Astrocyte (in vitro differentiated cells and primary cell): ENCODE data around the gene TMEM272. TPM values are rescaled to one million over a fixed set of nuclear protein-coding genes. Genes with fewer than 3 reads are reported as not detected.

Experiments
- DNase-seq: peaks from one replicate; pipeline ENCODE4 v3.0.0-alpha.2; 2010; ENCODE audit warnings: low read depth
- FAIRE-seq: peaks from 2 replicates; lab custom pipeline; 2011; peaks lifted over from hg19 to GRCh38; lab: Jason Lieb, UNC
- H2AFZ ChIP-seq: 2 replicates; pipeline ENCODE4 v1.6.0; 2012; ENCODE audit warnings: low read depth, low read length, inconsistent platforms
- H3K27ac ChIP-seq: 2 replicates; pipeline ENCODE4 v1.5.1; 2011; ENCODE audit warnings: low read depth, low read length, inconsistent platforms
- H3K27me3 ChIP-seq: 2 replicates; pipeline ENCODE4 v1.6.0; 2011; ENCODE audit warnings: low read length, inconsistent platforms; ENCODE audit not compliant: insufficient read depth
- H3K36me3 ChIP-seq: 2 replicates; pipeline ENCODE4 v1.5.1; 2011; ENCODE audit warnings: low read length, inconsistent platforms; ENCODE audit not compliant: insufficient read depth
- H3K4me1 ChIP-seq: 2 replicates; pipeline ENCODE4 v1.5.1; 2011; ENCODE audit warnings: low read length, inconsistent platforms; ENCODE audit not compliant: insufficient read depth
- H3K4me2 ChIP-seq: 2 replicates; pipeline ENCODE4 v1.6.0; 2012; ENCODE audit warnings: low read length, inconsistent platforms
- H3K4me3 ChIP-seq: 2 replicates; pipeline ENCODE4 v1.5.1; 2011; ENCODE audit warnings: low read depth, mild to moderate bottlenecking, low read length, inconsistent platforms; ENCODE audit not compliant: insufficient read depth
- H3K79me2 ChIP-seq: 2 replicates; pipeline ENCODE4 v1.6.0; 2012; ENCODE audit warnings: mild to moderate bottlenecking, low read length, inconsistent platforms; ENCODE audit not compliant: insufficient read depth
- H3K9ac ChIP-seq: 2 replicates; pipeline ENCODE4 v1.6.0; 2012; ENCODE audit warnings: mild to moderate bottlenecking, low read length, inconsistent platforms
- H3K9me3 ChIP-seq: 2 replicates; pipeline ENCODE4 v1.5.1; 2012; ENCODE audit warnings: low read depth, mild to moderate bottlenecking, low read length, inconsistent platforms; ENCODE audit not compliant: insufficient read depth
- H4K20me1 ChIP-seq: 2 replicates; pipeline ENCODE4 v1.6.0; 2012; ENCODE audit warnings: low read length, inconsistent platforms; ENCODE audit not compliant: insufficient read depth
- H3K27ac Mint-ChIP-seq: one replicate; pipeline ENCODE4 v1.8.0; 2021; ENCODE audit warnings: mild to moderate bottlenecking, mixed read lengths; ENCODE audit not compliant: unreplicated experiment
- H3K27me3 Mint-ChIP-seq: one replicate; pipeline ENCODE4 v1.8.0; 2021; ENCODE audit warnings: low read depth, mixed read lengths; ENCODE audit not compliant: unreplicated experiment
- H3K36me3 Mint-ChIP-seq: one replicate; pipeline ENCODE4 v1.8.0; 2021; ENCODE audit warnings: low read depth, mixed read lengths; ENCODE audit not compliant: unreplicated experiment
- H3K4me1 Mint-ChIP-seq: one replicate; pipeline ENCODE4 v1.8.0; 2021; ENCODE audit warnings: low read depth, mixed read lengths; ENCODE audit not compliant: unreplicated experiment
- H3K4me3 Mint-ChIP-seq: one replicate; pipeline ENCODE4 v1.8.0; 2021; ENCODE audit warnings: mild to moderate bottlenecking, moderate library complexity, mixed read lengths; ENCODE audit not compliant: unreplicated experiment
- H3K9me3 Mint-ChIP-seq: one replicate; pipeline ENCODE4 v1.8.0; 2021; ENCODE audit warnings: mild to moderate bottlenecking, mixed read lengths; ENCODE audit not compliant: unreplicated experiment
- EZH2 ChIP-seq: IDR thresholded peaks from 2 replicates; pipeline ENCODE4 v1.6.1; 2012; ENCODE audit warnings: mild to moderate bottlenecking, low read length, inconsistent platforms; ENCODE audit not compliant: insufficient read depth
- total RNA-seq: library from RNA; stranded (reverse); gene quantifications from 2 replicates; pipeline ENCODE4 v1.2.1, GENCODE V29; 2021
- TF ChIP-seq, protein P1 (sequence below): IDR thresholded peaks from 2 replicates; pipeline ENCODE4 v1.5.1; 2011; ENCODE audit warnings: low read depth, mild to moderate bottlenecking, inconsistent platforms, low read length, moderate library complexity; ENCODE audit not compliant: insufficient read depth

The TMEM272 gene
- total RNA-seq, 1 donor from 2014 or later, result 0.05 TPM

DNA sequence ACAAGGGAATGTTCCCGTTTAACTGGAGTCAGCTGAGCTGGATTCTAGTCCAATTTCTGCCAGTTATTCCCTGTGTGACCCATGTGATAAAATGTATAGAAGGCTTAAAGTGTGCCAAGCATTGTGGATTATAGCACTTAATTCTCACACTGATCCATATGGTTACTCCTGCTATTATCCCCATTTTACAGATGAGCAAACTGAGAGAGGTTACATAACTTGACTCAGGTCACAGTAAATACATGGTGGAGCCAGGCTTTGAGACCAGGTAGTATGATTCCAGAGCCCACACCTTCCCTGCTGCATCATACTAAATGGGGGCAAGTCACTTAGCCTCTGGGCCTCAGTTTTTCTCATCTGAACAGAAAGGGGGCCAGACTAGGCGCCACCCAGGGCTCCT is 39.1 kb downstream of the TMEM272 start:
- no peak overlapping the region for H3K4me2 ChIP-seq

DNA sequence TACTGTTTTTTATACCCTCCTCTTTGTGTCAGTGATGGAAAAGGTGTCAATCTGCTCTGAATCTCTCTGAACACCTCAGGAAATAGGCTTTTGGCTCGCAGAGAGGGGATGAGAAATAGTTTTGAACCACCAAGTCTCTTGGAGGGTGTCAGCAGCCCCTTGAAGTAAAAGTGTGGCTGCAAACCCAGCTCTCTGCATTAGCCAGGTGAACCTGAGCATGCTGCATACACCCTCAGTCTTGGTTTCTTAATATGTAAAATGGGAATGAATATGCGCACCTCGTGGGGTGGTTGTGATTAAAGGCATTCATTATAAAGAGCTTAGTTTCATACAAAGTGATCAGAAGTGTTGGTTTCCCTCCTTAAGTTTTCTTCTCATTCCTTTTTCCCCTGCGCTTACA is 39.7 kb downstream of the TMEM272 start:
- FAIRE-seq (no peak), DNase-seq (no peak)
- Histone ChIP-seq H3K9ac (no peak overlapping the region), H4K20me1 (no peaks in the 10 kb centered on the region), H3K4me1 (peaks cover 29% of the 10 kb centered on the region), H3K9me3 (no peaks in the 10 kb centered on the region), H3K4me3 (peak overlapping the region; percentile 73), H3K27me3 (no peaks in the 10 kb centered on the region), H3K4me2 (peak overlapping the region; percentile 87), H2AFZ (no peak overlapping the region), H3K36me3 (no peaks in the 10 kb centered on the region), H3K27ac (no peak overlapping the region), H3K79me2 (no peaks in the 10 kb centered on the region)
- peaks cover 1% of the 10 kb centered on the region for H3K9me3 Mint-ChIP-seq
- H3K4me1 Mint-ChIP-seq, result peaks cover 19% of the 10 kb centered on the region
- H3K36me3 Mint-ChIP-seq, result no peaks in the 10 kb centered on the region
- peaks cover 2% of the 10 kb centered on the region for H3K27me3 Mint-ChIP-seq
- H3K4me3 Mint-ChIP-seq, result peak overlapping the region; percentile 90
- TF ChIP-seq EZH2, result no peak
- TF ChIP-seq, protein P1, sequence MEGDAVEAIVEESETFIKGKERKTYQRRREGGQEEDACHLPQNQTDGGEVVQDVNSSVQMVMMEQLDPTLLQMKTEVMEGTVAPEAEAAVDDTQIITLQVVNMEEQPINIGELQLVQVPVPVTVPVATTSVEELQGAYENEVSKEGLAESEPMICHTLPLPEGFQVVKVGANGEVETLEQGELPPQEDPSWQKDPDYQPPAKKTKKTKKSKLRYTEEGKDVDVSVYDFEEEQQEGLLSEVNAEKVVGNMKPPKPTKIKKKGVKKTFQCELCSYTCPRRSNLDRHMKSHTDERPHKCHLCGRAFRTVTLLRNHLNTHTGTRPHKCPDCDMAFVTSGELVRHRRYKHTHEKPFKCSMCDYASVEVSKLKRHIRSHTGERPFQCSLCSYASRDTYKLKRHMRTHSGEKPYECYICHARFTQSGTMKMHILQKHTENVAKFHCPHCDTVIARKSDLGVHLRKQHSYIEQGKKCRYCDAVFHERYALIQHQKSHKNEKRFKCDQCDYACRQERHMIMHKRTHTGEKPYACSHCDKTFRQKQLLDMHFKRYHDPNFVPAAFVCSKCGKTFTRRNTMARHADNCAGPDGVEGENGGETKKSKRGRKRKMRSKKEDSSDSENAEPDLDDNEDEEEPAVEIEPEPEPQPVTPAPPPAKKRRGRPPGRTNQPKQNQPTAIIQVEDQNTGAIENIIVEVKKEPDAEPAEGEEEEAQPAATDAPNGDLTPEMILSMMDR, result no peak
- no peak overlapping the region for H3K27ac Mint-ChIP-seq

More for the DNA sequence above, 39.1 kb downstream of the TMEM272 start:
- no peaks in the 10 kb centered on the region for H4K20me1 ChIP-seq
- DNase-seq (no peak), FAIRE-seq (no peak)
- H3K27ac ChIP-seq, result no peak overlapping the region
- H3K27me3 ChIP-seq, result no peaks in the 10 kb centered on the region
- Mint-ChIP-seq H3K9me3 (peaks cover 1% of the 10 kb centered on the region), H3K4me3 (no peak overlapping the region), H3K27ac (no peak overlapping the region), H3K36me3 (no peaks in the 10 kb centered on the region), H3K27me3 (no peaks in the 10 kb centered on the region), H3K4me1 (peaks cover 19% of the 10 kb centered on the region)
- no peak overlapping the region for H2AFZ ChIP-seq
- TF ChIP-seq EZH2, result no peak
- TF ChIP-seq, protein P1, result no peak
- H3K9ac ChIP-seq, result no peak overlapping the region
- no peaks in the 10 kb centered on the region for H3K36me3 ChIP-seq
- H3K4me1 ChIP-seq, result peaks cover 29% of the 10 kb centered on the region
- no peaks in the 10 kb centered on the region for H3K79me2 ChIP-seq
- H3K9me3 ChIP-seq, result no peaks in the 10 kb centered on the region
- H3K4me3 ChIP-seq, result no peak overlapping the region

GRCh38 chr13:51804295-51805172 is 40.4 kb downstream of the TMEM272 start:
- peaks cover 29% of the 10 kb centered on the region for H3K4me1 ChIP-seq
- peaks cover 1% of the 10 kb centered on the region for H3K9me3 Mint-ChIP-seq
- H3K27ac Mint-ChIP-seq, result peak overlapping the region; percentile 60
- peaks cover 7% of the 10 kb centered on the region for H3K27me3 Mint-ChIP-seq
- no peak for DNase-seq
- H4K20me1 ChIP-seq, result no peaks in the 10 kb centered on the region
- no peaks in the 10 kb centered on the region for H3K36me3 ChIP-seq
- no peaks in the 10 kb centered on the region for H3K9me3 ChIP-seq
- H3K4me3 Mint-ChIP-seq, result peak overlapping the region; percentile 90
- peak overlapping the region; percentile 80 for H2AFZ ChIP-seq
- peak overlapping the region; percentile 86 for H3K27ac ChIP-seq
- no peak for FAIRE-seq
- H3K79me2 ChIP-seq, result no peaks in the 10 kb centered on the region
- H3K4me3 ChIP-seq, result peak overlapping the region; percentile 73
- H3K36me3 Mint-ChIP-seq, result no peaks in the 10 kb centered on the region
- peaks cover 19% of the 10 kb centered on the region for H3K4me1 Mint-ChIP-seq
- H3K4me2 ChIP-seq, result peak overlapping the region; percentile 87
- no peak for TF ChIP-seq EZH2
- TF ChIP-seq, protein P1, result no peak
- H3K9ac ChIP-seq, result peak overlapping the region; percentile 95
- H3K27me3 ChIP-seq, result no peaks in the 10 kb centered on the region
